CD4-positive, alpha-beta T cell treated with Interleukin-15 for 1 hour (primary cell): ENCODE measurements around the gene ALDOC.
"Not testable (repeated sequence)": the region's sequence is repeated elsewhere in the genome, so short reads cannot be mapped to it uniquely, and the experiment has no call there.

ENCODE experiments used
- DNase-seq: peaks from one replicate; pipeline ENCODE4 v3.0.0-alpha.2; 2020

The ALDOC gene

GRCh38 chr17:28576758-28577465 is at the start of gene ALDOC:
TSS of gene ALDOC (minus strand) at chr17:28576895. CDS start at chr17:28575532, 1,363 bp downstream.
- DNase-seq: peak; percentile 98

- no peak for DNase-seq
Measured at GRCh38 chr17:28624148-28624547, 47.5 kb upstream of the ALDOC start.

- no peak for DNase-seq
Measured at GRCh38 chr17:28623696-28624095, 47.0 kb upstream of the ALDOC start.

GRCh38 chr17:28622186-28622585 is 45.5 kb upstream of the ALDOC start:
- no peak for DNase-seq

GRCh38 chr17:28620010-28620409 is 43.3 kb upstream of the ALDOC start:
- no peak for DNase-seq

GRCh38 chr17:28618464-28618863 is 41.8 kb upstream of the ALDOC start:
- no peak for DNase-seq

GRCh38 chr17:28616281-28616680 is 39.6 kb upstream of the ALDOC start:
- DNase-seq: no peak

- no peak for DNase-seq
Measured at GRCh38 chr17:28615260-28615940, 38.7 kb upstream of the ALDOC start.

GRCh38 chr17:28613931-28614381 is 37.3 kb upstream of the ALDOC start, which contains the start of gene RSKR:
TSS of gene RSKR (minus strand) at chr17:28614185. CDS start at chr17:28614161, 24 bp downstream.
- no peak for DNase-seq

- DNase-seq: peak; percentile 30
Measured at GRCh38 chr17:28612936-28613872, 36.5 kb upstream of the ALDOC start.

- no peak for DNase-seq
Measured at GRCh38 chr17:28612531-28612930, 35.8 kb upstream of the ALDOC start.

GRCh38 chr17:28610376-28610775 is 33.7 kb upstream of the ALDOC start:
- no peak for DNase-seq

- not testable (repeated sequence) for DNase-seq
Measured at GRCh38 chr17:28604031-28604430, 27.3 kb upstream of the ALDOC start.

GRCh38 chr17:28599311-28600184 is 22.9 kb upstream of the ALDOC start:
- DNase-seq: peak; percentile 64

- DNase-seq: peak; percentile 95
Measured at GRCh38 chr17:28598799-28599310, 22.2 kb upstream of the ALDOC start, which contains the start of gene SPAG5. TSS of gene SPAG5 (minus strand) at chr17:28599025. CDS start at chr17:28598946, 79 bp downstream.

GRCh38 chr17:28598389-28598788 is 21.7 kb upstream of the ALDOC start:
- no peak for DNase-seq

GRCh38 chr17:28597606-28598383 is 21.1 kb upstream of the ALDOC start:
- DNase-seq: no peak

- no peak for DNase-seq
Measured at GRCh38 chr17:28592260-28592659, 15.6 kb upstream of the ALDOC start.

- no peak for DNase-seq
Measured at GRCh38 chr17:28585851-28586250, 9.2 kb upstream of the ALDOC start.

GRCh38 chr17:28584434-28584833 is 7.7 kb upstream of the ALDOC start:
- no peak for DNase-seq

GRCh38 chr17:28582513-28582912 is 5.8 kb upstream of the ALDOC start:
- no peak for DNase-seq
